HEK293 (cell line): ENCODE results near the gene CRB2.

Experiments
- CTCF ChIA-PET: fragments of 350-600 bp; formaldehyde crosslinking; extraction: SDS; loops from one replicate; lab custom pipeline; 2021; ENCODE audit warnings: antibody characterized with exemption; lab: Yijun Ruan, JAX
- POLR2A ChIA-PET: fragments of 300-600 bp; formaldehyde crosslinking; extraction: SDS; loops from one replicate; lab custom pipeline; 2020; ENCODE audit warnings: antibody characterized with exemption, inconsistent platforms; lab: Yijun Ruan, JAX
- H3K27ac ChIP-seq: fragments of 200-500 bp; sonication (Bioruptor generic); 2 replicates; pipeline ENCODE4 v1.5.1; 2014; ENCODE audit warnings: low read depth, low read length, control low read depth, inconsistent platforms; ENCODE audit errors: extremely low read depth
- H3K36me3 ChIP-seq, 2 experiments: fragments of 200-500 bp in 1 of 2; sonication (Bioruptor generic) in 1 of 2; 1 replicate in 1 of 2; 2 replicates in 1 of 2; pipeline ENCODE4 v1.5.1; 2014 to 2017; ENCODE audit warnings: inconsistent platforms in 2 of 2, low read length in 2 of 2; ENCODE audit not compliant: control insufficient read depth in 2 of 2, insufficient read depth in 1 of 2
- H3K4me1 ChIP-seq: fragments of 200-500 bp; sonication (Bioruptor generic); 2 replicates; pipeline ENCODE4 v1.5.1; 2014; ENCODE audit warnings: mild to moderate bottlenecking, low read length, inconsistent platforms; ENCODE audit not compliant: control insufficient read depth, insufficient read depth
- H3K4me3 ChIP-seq: 2 replicates; pipeline ENCODE4 v1.5.1; 2011; ENCODE audit warnings: low read depth, mild to moderate bottlenecking, control low read depth, low read length, moderate library complexity
- H3K9me3 ChIP-seq: fragments of 200-500 bp; sonication (Bioruptor generic); 2 replicates; pipeline ENCODE4 v1.5.1; 2014; ENCODE audit warnings: low read depth, low read length, inconsistent platforms; ENCODE audit not compliant: control insufficient read depth, insufficient read depth
- ATF2 ChIP-seq: fragments of 450-650 bp; formaldehyde crosslinking; IDR thresholded peaks from 2 replicates; pipeline ENCODE4 v1.5.1; 2016; ENCODE audit warnings: missing biosample characterization, missing genetic modification characterization, low read depth
- BCL6B ChIP-seq: fragments of 450-650 bp; formaldehyde crosslinking; IDR thresholded peaks from 2 replicates; pipeline ENCODE4 v1.5.1; 2017; ENCODE audit warnings: missing biosample characterization, missing genetic modification characterization
- IKZF3 ChIP-seq: fragments of 450-650 bp; IDR thresholded peaks from 2 replicates; pipeline ENCODE4 v1.5.0; 2018; ENCODE audit warnings: missing biosample characterization, mild to moderate bottlenecking, missing genetic modification characterization, moderate library complexity
- TSHZ1 ChIP-seq: fragments of 450-650 bp; formaldehyde crosslinking; IDR thresholded peaks from 2 replicates; pipeline ENCODE4 v1.5.1; 2016; ENCODE audit warnings: missing biosample characterization, missing genetic modification characterization, borderline replicate concordance
- ZBTB26 ChIP-seq: fragments of 450-650 bp; formaldehyde crosslinking; optimal IDR thresholded peaks from 2 replicates; pipeline ENCODE3; 2016; ENCODE audit warnings: missing biosample characterization, mild to moderate bottlenecking, missing genetic modification characterization
- ZBTB48 ChIP-seq: fragments of 450-650 bp; formaldehyde crosslinking; IDR thresholded peaks from 2 replicates; pipeline ENCODE4 v1.5.1; 2016; ENCODE audit warnings: missing biosample characterization, missing genetic modification characterization
- ZFP37 ChIP-seq: fragments of 450-650 bp; formaldehyde crosslinking; IDR thresholded peaks from 2 replicates; pipeline ENCODE4 v1.5.1; 2016; ENCODE audit warnings: missing biosample characterization, missing genetic modification characterization
- ZNF112 ChIP-seq: fragments of 450-650 bp; formaldehyde crosslinking; IDR thresholded peaks from 2 replicates; pipeline ENCODE4 v1.5.0; 2017; ENCODE audit warnings: missing biosample characterization, missing genetic modification characterization
- ZNF114 ChIP-seq: fragments of 450-650 bp; formaldehyde crosslinking; IDR thresholded peaks from 2 replicates; pipeline ENCODE4 v1.5.0; 2017; ENCODE audit warnings: missing biosample characterization, missing genetic modification characterization
- ZNF133 ChIP-seq: fragments of 450-650 bp; formaldehyde crosslinking; IDR thresholded peaks from 2 replicates; pipeline ENCODE4 v1.5.1; 2016; ENCODE audit warnings: missing biosample characterization, missing genetic modification characterization
- ZNF311 ChIP-seq: fragments of 450-650 bp; formaldehyde crosslinking; IDR thresholded peaks from 2 replicates; pipeline ENCODE4 v1.5.1; 2017; ENCODE audit warnings: missing biosample characterization, missing genetic modification characterization, borderline replicate concordance
- ZNF354C ChIP-seq: fragments of 450-650 bp; formaldehyde crosslinking; IDR thresholded peaks from 2 replicates; pipeline ENCODE4 v1.5.1; 2016; ENCODE audit warnings: missing biosample characterization, missing genetic modification characterization, low read depth, borderline replicate concordance
- ZNF394 ChIP-seq: fragments of 450-650 bp; formaldehyde crosslinking; IDR thresholded peaks from 2 replicates; pipeline ENCODE4 v1.5.1; 2016; ENCODE audit warnings: missing biosample characterization, missing genetic modification characterization, mild to moderate bottlenecking, moderate library complexity, borderline replicate concordance
- ZNF426 ChIP-seq: fragments of 450-650 bp; formaldehyde crosslinking; IDR thresholded peaks from 2 replicates; pipeline ENCODE4 v1.5.1; 2017; ENCODE audit warnings: missing biosample characterization, missing genetic modification characterization, mild to moderate bottlenecking, inconsistent platforms, moderate library complexity
- ZNF514 ChIP-seq: fragments of 450-650 bp; formaldehyde crosslinking; IDR thresholded peaks from 2 replicates; pipeline ENCODE4 v1.5.1; 2016; ENCODE audit warnings: missing biosample characterization, missing genetic modification characterization
- ZNF544 ChIP-seq: fragments of 450-650 bp; formaldehyde crosslinking; IDR thresholded peaks from 2 replicates; pipeline ENCODE4 v1.5.0; 2017; ENCODE audit warnings: missing biosample characterization, missing genetic modification characterization
- ZNF596 ChIP-seq: fragments of 450-650 bp; IDR thresholded peaks from 2 replicates; pipeline ENCODE4 v1.5.0; 2018; ENCODE audit warnings: missing biosample characterization, mild to moderate bottlenecking, missing genetic modification characterization, moderate library complexity
- ZNF785 ChIP-seq: fragments of 450-650 bp; formaldehyde crosslinking; IDR thresholded peaks from 2 replicates; pipeline ENCODE4 v1.5.1; 2016; ENCODE audit warnings: missing biosample characterization, missing genetic modification characterization
- TF ChIP-seq, protein P1 (sequence below): fragments of 450-650 bp; formaldehyde crosslinking; IDR thresholded peaks from 2 replicates; pipeline ENCODE4 v1.5.1; 2016; ENCODE audit warnings: missing biosample characterization, missing genetic modification characterization
- TF ChIP-seq, protein P2 (sequence below): fragments of 450-650 bp; formaldehyde crosslinking; IDR thresholded peaks from 2 replicates; pipeline ENCODE4 v1.5.1; 2016; ENCODE audit warnings: missing biosample characterization, missing genetic modification characterization
- TF ChIP-seq, protein P3 (sequence below): fragments of 450-650 bp; formaldehyde crosslinking; IDR thresholded peaks from 2 replicates; pipeline ENCODE4 v1.5.1; 2017; ENCODE audit warnings: missing biosample characterization, missing genetic modification characterization

Gene CRB2

GRCh38 chr9:123422635-123423310 is 66.8 kb downstream of the CRB2 start:
- Histone ChIP-seq H3K27ac (no peak overlapping the region), H3K4me3 (no peak overlapping the region), H3K4me1 (no peaks in the 10 kb centered on the region), H3K9me3 (no peaks in the 10 kb centered on the region), H3K36me3 (peaks cover 0 to 7% of the 10 kb centered on the region in 2 experiments; a peak in 1 of 3 replicates)
- TF ChIP-seq ZBTB48 (tag by site-specific recombination), result no peak
- TF ChIP-seq ZNF114, result no peak
- no peak for TF ChIP-seq ZNF514 (tag by site-specific recombination)
- TF ChIP-seq ZNF112, result no peak
- TF ChIP-seq ZNF785, result no peak
- TF ChIP-seq, protein P1, sequence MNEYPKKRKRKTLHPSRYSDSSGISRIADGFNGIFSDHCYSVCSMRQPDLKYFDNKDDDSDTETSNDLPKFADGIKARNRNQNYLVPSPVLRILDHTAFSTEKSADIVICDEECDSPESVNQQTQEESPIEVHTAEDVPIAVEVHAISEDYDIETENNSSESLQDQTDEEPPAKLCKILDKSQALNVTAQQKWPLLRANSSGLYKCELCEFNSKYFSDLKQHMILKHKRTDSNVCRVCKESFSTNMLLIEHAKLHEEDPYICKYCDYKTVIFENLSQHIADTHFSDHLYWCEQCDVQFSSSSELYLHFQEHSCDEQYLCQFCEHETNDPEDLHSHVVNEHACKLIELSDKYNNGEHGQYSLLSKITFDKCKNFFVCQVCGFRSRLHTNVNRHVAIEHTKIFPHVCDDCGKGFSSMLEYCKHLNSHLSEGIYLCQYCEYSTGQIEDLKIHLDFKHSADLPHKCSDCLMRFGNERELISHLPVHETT (tag by site-specific recombination), result no peak
- ChIA-PET POLR2A (no interaction called here), CTCF (no interaction called here)

- Histone ChIP-seq H3K4me3 (no peak overlapping the region), H3K4me1 (no peaks in the 10 kb centered on the region), H3K9me3 (no peaks in the 10 kb centered on the region), H3K36me3 (peaks cover 0 to 7% of the 10 kb centered on the region in 2 experiments; a peak in 1 of 3 replicates), H3K27ac (no peak overlapping the region)
- ChIA-PET CTCF (no interaction called here), POLR2A (no interaction called here)
- TF ChIP-seq ZNF354C (tag by site-specific recombination) (no peak), ZNF133 (tag by site-specific recombination) (no peak), IKZF3 (no peak), ZNF394 (no peak), ZNF596 (tag by site-specific recombination) (no peak), BCL6B (tag by site-specific recombination) (no peak), ZNF426 (tag by site-specific recombination) (no peak), ZNF114 (no peak), ZFP37 (tag by site-specific recombination) (no peak), ZBTB26 (tag by site-specific recombination) (no peak), ATF2 (tag by site-specific recombination) (no peak), ZNF544 (no peak), ZNF311 (tag by site-specific recombination) (no peak), TSHZ1 (no peak)
- TF ChIP-seq, protein P2, sequence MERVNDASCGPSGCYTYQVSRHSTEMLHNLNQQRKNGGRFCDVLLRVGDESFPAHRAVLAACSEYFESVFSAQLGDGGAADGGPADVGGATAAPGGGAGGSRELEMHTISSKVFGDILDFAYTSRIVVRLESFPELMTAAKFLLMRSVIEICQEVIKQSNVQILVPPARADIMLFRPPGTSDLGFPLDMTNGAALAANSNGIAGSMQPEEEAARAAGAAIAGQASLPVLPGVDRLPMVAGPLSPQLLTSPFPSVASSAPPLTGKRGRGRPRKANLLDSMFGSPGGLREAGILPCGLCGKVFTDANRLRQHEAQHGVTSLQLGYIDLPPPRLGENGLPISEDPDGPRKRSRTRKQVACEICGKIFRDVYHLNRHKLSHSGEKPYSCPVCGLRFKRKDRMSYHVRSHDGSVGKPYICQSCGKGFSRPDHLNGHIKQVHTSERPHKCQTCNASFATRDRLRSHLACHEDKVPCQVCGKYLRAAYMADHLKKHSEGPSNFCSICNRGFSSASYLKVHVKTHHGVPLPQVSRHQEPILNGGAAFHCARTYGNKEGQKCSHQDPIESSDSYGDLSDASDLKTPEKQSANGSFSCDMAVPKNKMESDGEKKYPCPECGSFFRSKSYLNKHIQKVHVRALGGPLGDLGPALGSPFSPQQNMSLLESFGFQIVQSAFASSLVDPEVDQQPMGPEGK (tag by site-specific recombination), result no peak
- TF ChIP-seq, protein P3, sequence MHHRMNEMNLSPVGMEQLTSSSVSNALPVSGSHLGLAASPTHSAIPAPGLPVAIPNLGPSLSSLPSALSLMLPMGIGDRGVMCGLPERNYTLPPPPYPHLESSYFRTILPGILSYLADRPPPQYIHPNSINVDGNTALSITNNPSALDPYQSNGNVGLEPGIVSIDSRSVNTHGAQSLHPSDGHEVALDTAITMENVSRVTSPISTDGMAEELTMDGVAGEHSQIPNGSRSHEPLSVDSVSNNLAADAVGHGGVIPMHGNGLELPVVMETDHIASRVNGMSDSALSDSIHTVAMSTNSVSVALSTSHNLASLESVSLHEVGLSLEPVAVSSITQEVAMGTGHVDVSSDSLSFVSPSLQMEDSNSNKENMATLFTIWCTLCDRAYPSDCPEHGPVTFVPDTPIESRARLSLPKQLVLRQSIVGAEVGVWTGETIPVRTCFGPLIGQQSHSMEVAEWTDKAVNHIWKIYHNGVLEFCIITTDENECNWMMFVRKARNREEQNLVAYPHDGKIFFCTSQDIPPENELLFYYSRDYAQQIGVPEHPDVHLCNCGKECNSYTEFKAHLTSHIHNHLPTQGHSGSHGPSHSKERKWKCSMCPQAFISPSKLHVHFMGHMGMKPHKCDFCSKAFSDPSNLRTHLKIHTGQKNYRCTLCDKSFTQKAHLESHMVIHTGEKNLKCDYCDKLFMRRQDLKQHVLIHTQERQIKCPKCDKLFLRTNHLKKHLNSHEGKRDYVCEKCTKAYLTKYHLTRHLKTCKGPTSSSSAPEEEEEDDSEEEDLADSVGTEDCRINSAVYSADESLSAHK (tag by site-specific recombination), result no peak
Observed at GRCh38 chr9:123423311-123423640, 67.3 kb downstream of the CRB2 start.
